Neural progenitor cell (in vitro differentiated cells): ENCODE data around the gene PRX. TPM values are rescaled to one million over a fixed set of nuclear protein-coding genes. Genes with fewer than 3 reads are reported as not detected.

ENCODE experiments used
- DNase-seq: peaks from one replicate; pipeline ENCODE4 v3.0.0-alpha.2; 2016; ENCODE audit warnings: low spot score
- H2AFZ ChIP-seq: fragments of 200-600 bp; sonication (generic); replicated peaks from 2 replicates; pipeline ENCODE4 v1.6.1; 2016; ENCODE audit warnings: antibody characterized with exemption
- H3F3A ChIP-seq: fragments of 200-600 bp; sonication (generic); 2 replicates; pipeline ENCODE4 v1.6.1; 2016; ENCODE audit warnings: antibody characterized with exemption, low read depth
- H3K27ac ChIP-seq: fragments of 200-600 bp; sonication (generic); 2 replicates; pipeline ENCODE4 v1.5.1; 2016; ENCODE audit warnings: mild to moderate bottlenecking
- H3K27me3 ChIP-seq: fragments of 200-600 bp; sonication (generic); 2 replicates; pipeline ENCODE4 v1.6.1; 2016; ENCODE audit warnings: mild to moderate bottlenecking, moderate library complexity
- H3K36me3 ChIP-seq: fragments of 200-600 bp; sonication (generic); 2 replicates; pipeline ENCODE4 v1.5.1; 2016
- H3K4me1 ChIP-seq: fragments of 200-600 bp; sonication (generic); 2 replicates; pipeline ENCODE4 v1.6.1; 2016; ENCODE audit warnings: mixed run types
- H3K4me2 ChIP-seq: fragments of 200-600 bp; sonication (generic); 2 replicates; pipeline ENCODE4 v1.6.1; 2016
- H3K4me3 ChIP-seq: fragments of 200-600 bp; sonication (generic); 2 replicates; pipeline ENCODE4 v1.5.1; 2016
- H3K79me2 ChIP-seq: fragments of 200-600 bp; sonication (generic); 2 replicates; pipeline ENCODE4 v1.6.1; 2016; ENCODE audit warnings: low read depth
- H3K9ac ChIP-seq: fragments of 200-600 bp; sonication (generic); 2 replicates; pipeline ENCODE4 v1.6.1; 2016
- H3K9me3 ChIP-seq: fragments of 200-600 bp; sonication (generic); 2 replicates; pipeline ENCODE4 v1.5.1; 2016; ENCODE audit warnings: low read depth
- H4K20me1 ChIP-seq: fragments of 200-600 bp; sonication (generic); 2 replicates; pipeline ENCODE4 v1.6.1; 2016; ENCODE audit warnings: low read depth
- H3K27ac Mint-ChIP-seq: 3 replicates; pipeline ENCODE4 v1.8.0; 2021; ENCODE audit warnings: mixed read lengths
- H3K27me3 Mint-ChIP-seq: 2 replicates; pipeline ENCODE4 v1.8.0; 2022; ENCODE audit warnings: low read depth, mild to moderate bottlenecking, inconsistent platforms, moderate library complexity, mixed read lengths; ENCODE audit not compliant: insufficient read depth
- H3K36me3 Mint-ChIP-seq: 3 replicates; pipeline ENCODE4 v1.8.0; 2021; ENCODE audit warnings: mixed read lengths
- H3K4me1 Mint-ChIP-seq: 3 replicates; pipeline ENCODE4 v1.8.0; 2021; ENCODE audit warnings: mixed read lengths
- H3K4me3 Mint-ChIP-seq: 3 replicates; pipeline ENCODE4 v1.8.0; 2021; ENCODE audit warnings: mild to moderate bottlenecking, moderate library complexity, mixed read lengths
- H3K9me3 Mint-ChIP-seq: 3 replicates; pipeline ENCODE4 v1.8.0; 2020; ENCODE audit warnings: mixed read lengths
- CTCF ChIP-seq: fragments of 200-600 bp; sonication (generic); IDR thresholded peaks from 2 replicates; pipeline ENCODE4 v1.5.1; 2017; ENCODE audit warnings: antibody characterized with exemption, mild to moderate bottlenecking
- EZH2 ChIP-seq: fragments of 200-600 bp; sonication (generic); IDR thresholded peaks from 2 replicates; pipeline ENCODE4 v1.6.1; 2017; ENCODE audit warnings: antibody characterized with exemption, mild to moderate bottlenecking, moderate library complexity
- EZH2phosphoT487 ChIP-seq: fragments of 200-600 bp; sonication (generic); IDR thresholded peaks from 2 replicates; pipeline ENCODE4 v1.6.1; 2017; ENCODE audit warnings: antibody characterized with exemption
- total RNA-seq: library from RNA; depleted of rRNA; stranded (reverse); fragments of >200 nt; gene quantifications from 2 replicates; pipeline ENCODE4 v1.2.3, GENCODE V29; 2015; ENCODE audit warnings: low replicate concordance

Gene PRX
- total RNA-seq, 1 donor from 2014 or later: 1.4 TPM

DNA sequence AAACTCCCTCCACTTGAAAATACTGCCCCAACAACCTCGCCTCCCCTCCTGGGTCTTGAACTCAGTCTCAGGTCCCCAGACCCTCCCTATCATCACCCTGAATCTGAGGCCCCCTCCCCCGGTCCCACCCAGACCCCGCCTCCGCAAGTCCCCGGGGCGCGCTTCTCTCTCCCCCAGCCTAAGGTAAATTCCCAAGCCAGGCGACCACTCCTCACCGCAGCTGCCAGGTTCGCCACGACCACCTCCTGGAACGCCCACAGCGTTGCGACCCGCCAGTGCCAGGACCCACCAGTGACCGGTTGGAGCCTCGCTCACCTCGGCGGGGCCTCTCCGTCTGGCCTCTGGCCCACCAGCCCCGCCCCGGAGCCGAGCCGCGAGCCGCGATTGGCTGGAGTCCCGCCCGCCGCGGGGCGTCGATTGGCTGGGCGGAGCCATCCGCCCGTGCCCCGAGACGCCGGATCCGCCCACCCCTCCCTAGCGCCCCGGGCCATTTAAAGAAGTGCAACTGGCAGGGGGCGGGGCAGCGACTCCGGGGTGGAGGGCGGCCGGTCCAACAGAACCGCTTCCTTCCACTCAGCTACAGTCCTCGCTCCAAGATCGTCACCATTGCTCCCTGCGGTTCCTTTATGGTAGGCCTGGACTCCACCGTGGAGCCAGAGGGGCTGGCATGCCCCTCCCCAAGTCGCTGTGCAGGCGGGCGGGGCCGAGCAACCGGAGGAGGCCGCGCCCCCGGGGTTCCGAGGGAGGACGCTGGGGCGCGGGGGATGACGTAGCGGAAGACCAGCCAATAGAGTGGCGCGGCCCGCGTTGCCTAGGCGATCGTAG, 31.0 kb upstream of the PRX start, which contains the start of gene SERTAD3:
Gene SERTAD3, minus strand, starts transcription at position 336 of the 825 bp plus-strand sequence. CDS start 2,255 bp downstream, outside the sequence.
- H3K4me1 Mint-ChIP-seq: peaks cover 30% of the 10 kb centered on the region
- H3K27ac Mint-ChIP-seq: peak within 1 kb of the TSS; percentile 96
- Histone ChIP-seq H3F3A (peaks cover 42% of the 10 kb centered on the region), H3K79me2 (peaks cover 33% of the 10 kb centered on the region), H3K9ac (peak within 1 kb of the TSS; percentile 57), H3K4me3 (peak within 1 kb of the TSS; percentile 86), H3K9me3 (no peaks in the 10 kb centered on the region), H3K4me2 (peak within 1 kb of the TSS; percentile 77), H3K4me1 (peaks cover 18% of the 10 kb centered on the region), H4K20me1 (peaks cover 24% of the 10 kb centered on the region), H3K27ac (peak within 1 kb of the TSS; percentile 85), H3K27me3 (no peaks in the 10 kb centered on the region), H2AFZ (peak within 1 kb of the TSS; percentile 77), H3K36me3 (no peaks in the 10 kb centered on the region)
- DNase-seq: peak; percentile 99
- peak within 1 kb of the TSS; percentile 97 for H3K4me3 Mint-ChIP-seq
- H3K36me3 Mint-ChIP-seq: peaks cover 3% of the 10 kb centered on the region
- no peaks in the 10 kb centered on the region for H3K9me3 Mint-ChIP-seq
- TF ChIP-seq EZH2 (no peak), CTCF (no peak), EZH2phosphoT487 (no peak)
- H3K27me3 Mint-ChIP-seq: peaks cover 2% of the 10 kb centered on the region

DNA sequence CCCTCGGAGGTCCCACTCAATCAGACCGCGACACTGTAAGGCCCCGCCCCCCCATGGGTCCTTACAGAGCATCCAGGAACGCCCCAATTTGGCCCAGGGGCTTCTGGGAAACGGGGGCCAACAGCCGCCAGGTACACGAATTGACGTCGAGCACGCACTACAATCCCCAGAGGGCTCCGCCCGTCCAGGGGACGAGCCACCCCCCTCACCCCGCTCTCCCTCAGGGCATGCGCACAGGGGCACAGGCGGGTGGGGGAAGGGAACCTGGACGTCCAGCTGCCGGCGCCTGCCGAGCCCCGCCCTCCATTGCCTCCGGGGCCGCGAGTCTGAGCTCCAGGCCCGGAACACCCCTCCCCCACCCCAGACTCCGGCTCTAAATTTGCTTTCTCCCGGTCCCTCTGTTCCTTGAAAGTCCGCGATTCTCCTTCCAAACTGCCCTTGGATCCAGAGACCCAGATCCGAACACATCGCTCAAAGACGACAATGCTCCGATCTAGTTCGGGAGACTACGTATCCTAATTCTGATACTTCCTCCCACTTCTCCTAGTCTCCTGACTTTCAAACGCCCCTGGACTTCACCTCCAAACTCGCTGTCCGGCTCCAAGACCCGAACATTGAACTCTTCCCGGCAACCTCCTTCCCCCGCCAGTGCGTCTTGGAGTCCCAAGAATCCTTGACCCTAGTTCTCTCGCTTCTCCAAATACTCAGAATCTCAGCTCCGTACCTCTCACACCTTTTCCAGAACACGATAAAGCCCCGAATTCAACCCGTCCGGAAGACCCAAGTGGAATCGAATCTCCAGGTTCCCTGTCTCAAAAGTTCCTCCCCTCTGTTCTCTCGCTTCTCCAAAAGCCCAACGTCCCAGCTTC, 30.2 kb upstream of the PRX start:
- Mint-ChIP-seq H3K4me3 (peak overlapping the region; percentile 97), H3K27me3 (peaks cover 3% of the 10 kb centered on the region), H3K27ac (peak overlapping the region; percentile 96), H3K9me3 (no peaks in the 10 kb centered on the region), H3K4me1 (peaks cover 30% of the 10 kb centered on the region), H3K36me3 (peaks cover 3% of the 10 kb centered on the region)
- Histone ChIP-seq H3K27ac (peak overlapping the region; percentile 79), H3K4me3 (peak overlapping the region; percentile 86), H3K4me2 (peak overlapping the region; percentile 81), H3K9ac (peak overlapping the region; percentile 57), H2AFZ (no peak overlapping the region), H3F3A (peaks cover 42% of the 10 kb centered on the region), H3K4me1 (peaks cover 18% of the 10 kb centered on the region), H3K79me2 (peaks cover 33% of the 10 kb centered on the region), H3K36me3 (no peaks in the 10 kb centered on the region), H4K20me1 (peaks cover 24% of the 10 kb centered on the region), H3K27me3 (no peaks in the 10 kb centered on the region), H3K9me3 (no peaks in the 10 kb centered on the region)
- TF ChIP-seq CTCF: no peak
- no peak for TF ChIP-seq EZH2
- no peak for TF ChIP-seq EZH2phosphoT487
- peak; percentile 100 for DNase-seq

GRCh38 chr19:40442328-40443130, 29.4 kb upstream of the PRX start:
- peak overlapping the region; percentile 58 for H3K27ac ChIP-seq

More at GRCh38 chr19:40442328-40443130, 29.4 kb upstream of the PRX start:
- Mint-ChIP-seq H3K4me1 (peaks cover 30% of the 10 kb centered on the region), H3K27ac (no peak overlapping the region), H3K36me3 (peaks cover 6% of the 10 kb centered on the region), H3K27me3 (peaks cover 6% of the 10 kb centered on the region), H3K4me3 (peak overlapping the region; percentile 97), H3K9me3 (no peaks in the 10 kb centered on the region)
- TF ChIP-seq CTCF (no peak), EZH2 (no peak), EZH2phosphoT487 (no peak)
- Histone ChIP-seq H2AFZ (no peak overlapping the region), H3K9ac (peak overlapping the region; percentile 51), H3K27me3 (no peaks in the 10 kb centered on the region), H4K20me1 (peaks cover 24% of the 10 kb centered on the region), H3F3A (peaks cover 42% of the 10 kb centered on the region), H3K9me3 (no peaks in the 10 kb centered on the region), H3K79me2 (peaks cover 33% of the 10 kb centered on the region), H3K4me2 (peak overlapping the region; percentile 81), H3K4me3 (peak overlapping the region; percentile 86), H3K4me1 (peaks cover 18% of the 10 kb centered on the region), H3K36me3 (no peaks in the 10 kb centered on the region)
- DNase-seq: no peak
